Hepatocyte (in vitro differentiated cells): Measurements from ENCODE around the gene TANC1. TPM values are rescaled to one million over a fixed set of nuclear protein-coding genes. Genes with fewer than 3 reads are reported as not detected.

Experiments
- DNase-seq: peaks from one replicate; pipeline ENCODE4 v3.0.0-alpha.2; 2016; ENCODE audit warnings: low spot score
- H2AFZ ChIP-seq: fragments of 200-600 bp; sonication (generic); 2 replicates; pipeline ENCODE4 v1.6.0; 2016; ENCODE audit warnings: antibody characterized with exemption, mild to moderate bottlenecking
- H3K27ac ChIP-seq: fragments of 200-600 bp; sonication (generic); 2 replicates; pipeline ENCODE4 v1.5.1; 2016; ENCODE audit warnings: mild to moderate bottlenecking
- H3K27me3 ChIP-seq: fragments of 200-600 bp; sonication (generic); 2 replicates; pipeline ENCODE4 v1.6.1; 2016
- H3K36me3 ChIP-seq: fragments of 200-600 bp; sonication (generic); replicated peaks from 2 replicates; pipeline ENCODE4 v1.5.1; 2016; ENCODE audit warnings: low read depth; ENCODE audit not compliant: insufficient read depth
- H3K4me1 ChIP-seq: fragments of 200-600 bp; sonication (generic); 2 replicates; pipeline ENCODE4 v1.5.1; 2016; ENCODE audit warnings: mild to moderate bottlenecking, moderate library complexity; ENCODE audit not compliant: insufficient read depth
- H3K4me2 ChIP-seq: fragments of 200-600 bp; sonication (generic); 2 replicates; pipeline ENCODE4 v1.6.0; 2016
- H3K4me3 ChIP-seq: fragments of 200-600 bp; sonication (generic); 2 replicates; pipeline ENCODE4 v1.5.1; 2016; ENCODE audit warnings: mild to moderate bottlenecking
- H3K79me2 ChIP-seq: fragments of 200-600 bp; sonication (generic); 2 replicates; pipeline ENCODE4 v1.6.0; 2017; ENCODE audit warnings: mild to moderate bottlenecking
- H3K9me2 ChIP-seq: fragments of 200-600 bp; sonication (generic); replicated peaks from 2 replicates; pipeline ENCODE4 v1.6.0; 2017; ENCODE audit warnings: mild to moderate bottlenecking; ENCODE audit not compliant: insufficient read depth
- H3K9me3 ChIP-seq: fragments of 200-600 bp; sonication (generic); 2 replicates; pipeline ENCODE4 v1.5.1; 2016; ENCODE audit warnings: low read depth, mild to moderate bottlenecking
- H4K20me1 ChIP-seq: fragments of 200-600 bp; sonication (generic); 2 replicates; pipeline ENCODE4 v1.6.0; 2016; ENCODE audit warnings: mild to moderate bottlenecking; ENCODE audit not compliant: insufficient read depth, poor library complexity, severe bottlenecking
- CTCF ChIP-seq: fragments of 200-600 bp; sonication (generic); IDR thresholded peaks from 2 replicates; pipeline ENCODE4 v1.5.1; 2016; ENCODE audit warnings: antibody characterized with exemption, mild to moderate bottlenecking; ENCODE audit not compliant: poor library complexity
- EZH2 ChIP-seq: fragments of 200-600 bp; sonication (generic); IDR thresholded peaks from 2 replicates; pipeline ENCODE4 v1.6.1; 2016; ENCODE audit warnings: antibody characterized with exemption, mild to moderate bottlenecking, borderline replicate concordance
- EZH2phosphoT487 ChIP-seq: fragments of 200-600 bp; sonication (generic); IDR thresholded peaks from one replicate; pipeline ENCODE4 v1.6.1; 2018; ENCODE audit warnings: antibody characterized with exemption, mild to moderate bottlenecking, low read depth, moderate library complexity; ENCODE audit not compliant: unreplicated experiment, severe bottlenecking
- WGBS: methylation state at CpG from one replicate; pipeline ENCODE4 v1.1.6; 2016; ENCODE audit warnings: low lambda C conversion rate; ENCODE audit errors: missing lambda C conversion rate; 5-methylcytosine and 5-hydroxymethylcytosine counted together
- polyA plus RNA-seq: library from polyadenylated mRNA; unstranded; fragments of >200 nt; fragmentation: Nextera tagmentation; extraction: Ambion mirVana; gene quantifications from 2 replicates; pipeline ENCODE4 v1.2.1, GENCODE V29; 2016
- total RNA-seq: library from RNA; depleted of rRNA; stranded (reverse); fragments of >200 nt; gene quantifications from 2 replicates; pipeline ENCODE4 v1.2.3, GENCODE V29; 2014

TANC1 gene
- total and polyA plus RNA-seq, 2 experiments from 2014 or later, result 8.3 to 18.5 TPM

GRCh38 chr2:158928965-158929364, 39.5 kb upstream of the TANC1 start:
- TF ChIP-seq EZH2phosphoT487 (no peak), CTCF (no peak), EZH2 (no peak)
- Histone ChIP-seq H3K4me1 (no peaks in the 10 kb centered on the region), H3K79me2 (no peaks in the 10 kb centered on the region), H3K9me2 (no peaks in the 10 kb centered on the region), H3K4me2 (no peak overlapping the region), H2AFZ (no peak overlapping the region), H3K9me3 (no peaks in the 10 kb centered on the region), H3K4me3 (no peak overlapping the region), H4K20me1 (no peaks in the 10 kb centered on the region), H3K36me3 (no peaks in the 10 kb centered on the region), H3K27me3 (no peaks in the 10 kb centered on the region), H3K27ac (no peak overlapping the region)
- peak; percentile 26 for DNase-seq

- H3K9me3 ChIP-seq, result no peaks in the 10 kb centered on the region
- WGBS, result 21% methylated on average over 2 of the region's 2 CpGs
- H3K9me2 ChIP-seq, result no peaks in the 10 kb centered on the region
- H3K4me3 ChIP-seq, result no peak overlapping the region
- no peaks in the 10 kb centered on the region for H3K4me1 ChIP-seq
- no peak overlapping the region for H3K27ac ChIP-seq
- no peaks in the 10 kb centered on the region for H3K79me2 ChIP-seq
- H3K27me3 ChIP-seq, result no peaks in the 10 kb centered on the region
- H3K36me3 ChIP-seq, result no peaks in the 10 kb centered on the region
- DNase-seq, result no peak
- H2AFZ ChIP-seq, result no peak overlapping the region
- H4K20me1 ChIP-seq, result no peaks in the 10 kb centered on the region
- no peak overlapping the region for H3K4me2 ChIP-seq
- TF ChIP-seq EZH2phosphoT487, result no peak
- TF ChIP-seq CTCF, result no peak
- no peak for TF ChIP-seq EZH2
Observed at GRCh38 chr2:158931572-158931971, 36.9 kb upstream of the TANC1 start.

- Histone ChIP-seq H3K27ac (no peak overlapping the region), H3K4me1 (no peaks in the 10 kb centered on the region), H4K20me1 (no peaks in the 10 kb centered on the region), H3K4me3 (no peak overlapping the region), H3K9me2 (no peaks in the 10 kb centered on the region), H2AFZ (no peak overlapping the region), H3K9me3 (no peaks in the 10 kb centered on the region), H3K79me2 (no peaks in the 10 kb centered on the region), H3K4me2 (no peak overlapping the region), H3K27me3 (no peaks in the 10 kb centered on the region), H3K36me3 (no peaks in the 10 kb centered on the region)
- DNase-seq, result no peak
- whole genome bisulfite sequencing, result 63% methylated on average over 4 of the region's 4 CpGs
- TF ChIP-seq CTCF (no peak), EZH2 (no peak), EZH2phosphoT487 (no peak)
Observed at GRCh38 chr2:158932131-158932645, 36.3 kb upstream of the TANC1 start.

- Histone ChIP-seq H3K9me3 (no peaks in the 10 kb centered on the region), H3K27me3 (no peaks in the 10 kb centered on the region), H3K4me3 (no peak overlapping the region), H3K9me2 (no peaks in the 10 kb centered on the region), H3K36me3 (no peaks in the 10 kb centered on the region), H3K79me2 (no peaks in the 10 kb centered on the region), H4K20me1 (no peaks in the 10 kb centered on the region), H3K4me1 (no peaks in the 10 kb centered on the region), H2AFZ (no peak overlapping the region), H3K27ac (no peak overlapping the region), H3K4me2 (no peak overlapping the region)
- WGBS, result 75% methylated on average over 2 of the region's 2 CpGs
- DNase-seq, result no peak
- TF ChIP-seq CTCF (no peak), EZH2phosphoT487 (no peak)
Observed at GRCh38 chr2:158934170-158934569, 34.3 kb upstream of the TANC1 start.
